Astrocyte of the spinal cord (primary cell): ENCODE data around the gene RNASEH2C.
"Not testable (repeated sequence)": the region's sequence is repeated elsewhere in the genome, so short reads cannot be mapped to it uniquely, and the experiment has no call there.

ENCODE experiments used
- DNase-seq: peaks from one replicate; pipeline ENCODE4 v3.0.0; 2011; ENCODE audit warnings: low read depth, low spot score
- H3K4me3 ChIP-seq: 2 replicates; pipeline ENCODE4 v1.5.1; 2011; ENCODE audit warnings: low read depth, mild to moderate bottlenecking, low read length, moderate library complexity
- CTCF ChIP-seq: IDR thresholded peaks from 2 replicates; pipeline ENCODE4 v1.5.1; 2012; ENCODE audit warnings: low read depth, mild to moderate bottlenecking, low read length, inconsistent platforms
- in situ Hi-C: cut with HindIII; loops from 2 replicates; pipeline ENCODE4 v1.10.0; 2017; ENCODE audit warnings: low sequenced_read_pairs

RNASEH2C gene

GRCh38 chr11:65720211-65720934, at the start of gene RNASEH2C:
Gene RNASEH2C (minus strand): TSS chr11:65720798. CDS start chr11:65720758, 40 bp downstream.
- peak within 1 kb of the TSS; percentile 83 for H3K4me3 ChIP-seq
- in situ Hi-C loops, result no loop called here
- no peak for TF ChIP-seq CTCF
- DNase-seq, result peak; percentile 86

GRCh38 chr11:65767806-65768205, 47.2 kb upstream of the RNASEH2C start:
- in situ Hi-C loops, DNase-seq, H3K4me3 ChIP-seq: not testable (repeated sequence)

- DNase-seq, result no peak
- no peak overlapping the region for H3K4me3 ChIP-seq
- in situ Hi-C loops, result no loop called here
- TF ChIP-seq CTCF, result no peak
Measured at GRCh38 chr11:65767406-65767805, 46.8 kb upstream of the RNASEH2C start.

- no peak for TF ChIP-seq CTCF
- no peak overlapping the region for H3K4me3 ChIP-seq
- in situ Hi-C loops, result no loop called here
- peak; percentile 47 for DNase-seq
Measured at GRCh38 chr11:65766535-65766934, 45.9 kb upstream of the RNASEH2C start.

- TF ChIP-seq CTCF, result no peak
- in situ Hi-C loops, result no loop called here
- DNase-seq, result no peak
- H3K4me3 ChIP-seq, result no peak overlapping the region
Measured at GRCh38 chr11:65764434-65764833, 43.8 kb upstream of the RNASEH2C start.

GRCh38 chr11:65762816-65763215, 42.2 kb upstream of the RNASEH2C start:
- in situ Hi-C loops, H3K4me3 ChIP-seq, DNase-seq: not testable (repeated sequence)

- H3K4me3 ChIP-seq, DNase-seq, in situ Hi-C loops: not testable (repeated sequence)
Measured at GRCh38 chr11:65762169-65762568, 41.6 kb upstream of the RNASEH2C start.

- TF ChIP-seq CTCF, result no peak
- in situ Hi-C loops, result no loop called here
- no peak for DNase-seq
- H3K4me3 ChIP-seq, result no peak overlapping the region
Measured at GRCh38 chr11:65745049-65745448, 24.5 kb upstream of the RNASEH2C start.
